DOHH2 (cell line): ENCODE results near the gene CPLX3.

Experiments
- H3F3A ChIP-seq: fragments of 200-600 bp; sonication (generic), shearing (Covaris generic); 2 replicates; pipeline ENCODE4 v1.6.0; 2016; ENCODE audit warnings: antibody characterized with exemption, mild to moderate bottlenecking; ENCODE audit not compliant: control insufficient read depth, insufficient read depth
- H3K27ac ChIP-seq: fragments of 200-600 bp; sonication (generic); 2 replicates; pipeline ENCODE4 v1.5.1; 2014; ENCODE audit warnings: low read depth, mild to moderate bottlenecking, low read length, moderate library complexity
- H3K27me3 ChIP-seq: fragments of 200-600 bp; sonication (generic); 2 replicates; pipeline ENCODE4 v1.6.1; 2014; ENCODE audit warnings: mild to moderate bottlenecking, low read length, mixed read lengths; ENCODE audit not compliant: control insufficient read depth
- H3K36me3 ChIP-seq: fragments of 200-600 bp; sonication (generic); 2 replicates; pipeline ENCODE4 v1.6.1; 2014; ENCODE audit warnings: mild to moderate bottlenecking, low read length, moderate library complexity, mixed read lengths; ENCODE audit not compliant: control insufficient read depth
- H3K4me1 ChIP-seq: fragments of 200-600 bp; sonication (generic); 2 replicates; pipeline ENCODE4 v1.6.1; 2014; ENCODE audit warnings: mild to moderate bottlenecking, low read length, mixed read lengths; ENCODE audit not compliant: control insufficient read depth
- H3K4me2 ChIP-seq: fragments of 200-600 bp; sonication (generic); 2 replicates; pipeline ENCODE4 v1.6.0; 2014; ENCODE audit warnings: mild to moderate bottlenecking, low read length, moderate library complexity
- H3K4me3 ChIP-seq: fragments of 200-600 bp; sonication (generic); 2 replicates; pipeline ENCODE4 v1.5.1; 2014; ENCODE audit warnings: mild to moderate bottlenecking, low read length, mixed read lengths
- H3K79me2 ChIP-seq: fragments of 200-600 bp; sonication (generic); 2 replicates; pipeline ENCODE4 v1.6.1; 2014; ENCODE audit warnings: mild to moderate bottlenecking, low read length, mixed read lengths; ENCODE audit not compliant: control insufficient read depth
- H3K9me2 ChIP-seq: fragments of 200-600 bp; sonication (generic); replicated peaks from 2 replicates; pipeline ENCODE4 v1.6.1; 2014; ENCODE audit warnings: mild to moderate bottlenecking, low read length, mixed read lengths; ENCODE audit not compliant: control insufficient read depth
- H3K9me3 ChIP-seq: fragments of 200-600 bp; sonication (generic); 2 replicates; pipeline ENCODE4 v1.6.1; 2014; ENCODE audit warnings: antibody characterized with exemption, low read length, mixed read lengths; ENCODE audit not compliant: control insufficient read depth, insufficient read depth
- H4K20me1 ChIP-seq: fragments of 200-600 bp; sonication (generic); 2 replicates; pipeline ENCODE4 v1.6.0; 2014; ENCODE audit warnings: low read depth, mild to moderate bottlenecking, antibody characterized with exemption, low read length, moderate library complexity; ENCODE audit not compliant: control insufficient read depth, insufficient read depth
- EZH2phosphoT487 ChIP-seq: fragments of 200-600 bp; sonication (generic); IDR thresholded peaks from 2 replicates; pipeline ENCODE4 v1.6.1; 2017; ENCODE audit warnings: borderline replicate concordance, mild to moderate bottlenecking, antibody characterized with exemption, low read length, moderate library complexity, mixed read lengths
- TF ChIP-seq, protein P1 (sequence below): fragments of 200-600 bp; sonication (generic); IDR thresholded peaks from one replicate; pipeline ENCODE4 v1.5.1; 2014; ENCODE audit warnings: antibody characterized with exemption, mild to moderate bottlenecking, low read depth, low read length; ENCODE audit not compliant: poor library complexity, severe bottlenecking

CPLX3 gene

DNA sequence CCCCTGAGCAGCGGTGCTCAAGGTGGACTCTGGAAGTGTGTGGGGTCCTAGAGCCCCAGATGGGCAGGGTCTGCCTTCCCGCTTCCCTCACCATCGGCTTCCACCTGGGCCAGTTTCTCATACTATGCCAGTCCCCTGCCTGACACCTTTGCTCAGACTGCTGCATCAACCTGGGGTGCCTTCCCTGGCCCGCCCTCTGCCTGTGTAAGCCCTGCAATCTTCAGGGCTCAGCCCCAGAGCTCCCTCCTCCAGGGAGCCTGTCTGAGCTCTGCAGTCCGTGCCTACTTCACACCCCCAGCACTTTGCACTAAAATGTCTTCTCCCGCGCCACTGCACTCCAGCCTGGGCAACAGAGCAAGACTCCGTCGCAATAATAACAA lies 31.5 kb upstream of the CPLX3 start:
- TF ChIP-seq EZH2phosphoT487 = no peak
- TF ChIP-seq, protein P1, sequence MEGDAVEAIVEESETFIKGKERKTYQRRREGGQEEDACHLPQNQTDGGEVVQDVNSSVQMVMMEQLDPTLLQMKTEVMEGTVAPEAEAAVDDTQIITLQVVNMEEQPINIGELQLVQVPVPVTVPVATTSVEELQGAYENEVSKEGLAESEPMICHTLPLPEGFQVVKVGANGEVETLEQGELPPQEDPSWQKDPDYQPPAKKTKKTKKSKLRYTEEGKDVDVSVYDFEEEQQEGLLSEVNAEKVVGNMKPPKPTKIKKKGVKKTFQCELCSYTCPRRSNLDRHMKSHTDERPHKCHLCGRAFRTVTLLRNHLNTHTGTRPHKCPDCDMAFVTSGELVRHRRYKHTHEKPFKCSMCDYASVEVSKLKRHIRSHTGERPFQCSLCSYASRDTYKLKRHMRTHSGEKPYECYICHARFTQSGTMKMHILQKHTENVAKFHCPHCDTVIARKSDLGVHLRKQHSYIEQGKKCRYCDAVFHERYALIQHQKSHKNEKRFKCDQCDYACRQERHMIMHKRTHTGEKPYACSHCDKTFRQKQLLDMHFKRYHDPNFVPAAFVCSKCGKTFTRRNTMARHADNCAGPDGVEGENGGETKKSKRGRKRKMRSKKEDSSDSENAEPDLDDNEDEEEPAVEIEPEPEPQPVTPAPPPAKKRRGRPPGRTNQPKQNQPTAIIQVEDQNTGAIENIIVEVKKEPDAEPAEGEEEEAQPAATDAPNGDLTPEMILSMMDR = no peak
- Histone ChIP-seq H3K4me2 (peak overlapping the region; percentile 15; the same call in 1 of the 2 replicates), H3K36me3 (peaks cover 87% of the 10 kb centered on the region), H3K4me3 (no peak overlapping the region), H4K20me1 (peaks cover 48% of the 10 kb centered on the region), H3K27ac (peak overlapping the region; percentile 2; the same call in 1 of the 2 replicates), H3F3A (peaks cover 34% of the 10 kb centered on the region), H3K9me3 (no peaks in the 10 kb centered on the region), H3K79me2 (peaks cover 95% of the 10 kb centered on the region), H3K4me1 (peaks cover 95% of the 10 kb centered on the region), H3K9me2 (no peaks in the 10 kb centered on the region), H3K27me3 (no peaks in the 10 kb centered on the region)

DNA sequence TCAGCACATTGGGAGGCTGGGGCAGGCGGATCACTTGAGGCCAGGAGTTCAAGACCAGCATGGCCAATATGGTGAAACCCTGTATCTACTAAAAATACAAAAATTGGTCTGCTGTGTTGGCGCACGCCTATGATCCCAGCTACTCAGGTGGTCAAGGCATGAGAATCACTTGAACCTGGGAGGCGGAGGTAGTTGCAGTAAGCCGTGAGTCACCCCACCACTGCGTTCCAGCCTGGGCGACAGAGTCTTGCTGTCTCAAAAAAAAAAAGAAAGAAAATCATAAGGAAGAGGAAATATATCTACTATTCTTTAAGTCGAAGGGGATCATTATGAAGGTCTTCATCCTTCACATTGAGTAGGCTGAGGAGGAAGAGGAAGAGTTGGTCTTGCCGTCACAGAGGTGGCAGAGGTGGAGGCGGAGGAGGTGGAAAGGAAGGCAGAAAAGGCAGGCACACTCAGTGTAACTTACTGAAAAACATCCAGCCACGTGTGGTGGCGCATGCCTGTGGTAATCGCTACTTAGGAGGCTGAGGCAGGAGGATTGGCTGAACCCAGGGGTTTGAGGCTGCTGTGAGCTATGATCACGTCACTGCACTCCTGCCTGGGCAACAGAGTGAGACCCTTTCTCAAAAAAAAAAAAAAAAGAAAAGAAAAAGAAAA lies 30.3 kb upstream of the CPLX3 start:
- H3K4me1 ChIP-seq = peaks cover 89% of the 10 kb centered on the region
- H3K9me2 ChIP-seq = no peaks in the 10 kb centered on the region
- H3K36me3 ChIP-seq = peaks cover 87% of the 10 kb centered on the region
- H3K4me2 ChIP-seq = no peak overlapping the region
- peaks cover 27% of the 10 kb centered on the region for H3F3A ChIP-seq
- peaks cover 84% of the 10 kb centered on the region for H3K79me2 ChIP-seq
- H3K27me3 ChIP-seq = no peaks in the 10 kb centered on the region
- peaks cover 56% of the 10 kb centered on the region for H4K20me1 ChIP-seq
- TF ChIP-seq, protein P1 = no peak
- no peak for TF ChIP-seq EZH2phosphoT487
- H3K9me3 ChIP-seq = no peaks in the 10 kb centered on the region
- no peak overlapping the region for H3K27ac ChIP-seq
- no peak overlapping the region for H3K4me3 ChIP-seq

DNA sequence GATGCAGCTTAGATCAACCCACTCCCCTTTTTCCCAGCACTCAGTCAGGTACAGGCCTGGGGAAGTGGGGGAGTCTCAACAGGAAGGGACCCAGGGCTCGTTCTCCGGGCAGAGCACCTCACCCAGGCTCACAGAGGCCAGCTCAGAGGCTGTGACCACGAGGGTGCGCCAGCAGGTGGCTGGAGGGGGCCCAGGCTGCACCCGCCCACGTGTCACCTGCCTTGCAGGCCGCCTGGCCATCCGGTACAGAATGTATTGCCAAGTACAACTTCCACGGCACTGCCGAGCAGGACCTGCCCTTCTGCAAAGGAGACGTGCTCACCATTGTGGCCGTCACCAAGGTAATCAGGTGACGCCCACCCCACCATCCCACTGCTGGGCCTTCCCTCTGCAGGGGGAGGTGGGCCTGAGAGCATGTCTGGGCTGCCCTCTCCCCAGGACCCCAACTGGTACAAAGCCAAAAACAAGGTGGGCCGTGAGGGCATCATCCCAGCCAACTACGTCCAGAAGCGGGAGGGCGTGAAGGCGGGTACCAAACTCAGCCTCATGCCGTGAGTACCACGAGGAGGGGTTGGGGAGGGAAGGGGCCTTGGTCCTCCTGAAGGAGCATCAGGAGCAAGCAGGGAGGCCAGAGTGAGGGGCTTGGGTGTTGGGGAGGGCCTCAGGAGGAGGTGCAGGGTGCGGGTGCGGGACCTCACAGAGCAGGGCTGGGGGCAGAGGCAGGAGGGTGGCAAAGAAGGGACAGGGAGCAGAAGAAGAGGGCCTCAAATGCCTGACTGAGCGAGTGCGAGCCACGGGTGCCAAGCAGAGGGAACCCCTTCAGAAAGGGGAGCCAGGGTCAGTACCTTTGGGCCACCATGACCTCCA lies 27.8 kb upstream of the CPLX3 start:
- H4K20me1 ChIP-seq = peaks cover 47% of the 10 kb centered on the region
- no peak overlapping the region for H3K4me3 ChIP-seq
- H3K9me3 ChIP-seq = no peaks in the 10 kb centered on the region
- peak overlapping the region; percentile 18; the same call in 1 of the 2 replicates for H3K4me2 ChIP-seq
- H3K36me3 ChIP-seq = peaks cover 87% of the 10 kb centered on the region
- H3K27ac ChIP-seq = peak overlapping the region; percentile 40
- TF ChIP-seq, protein P1 = no peak
- TF ChIP-seq EZH2phosphoT487 = no peak
- H3K79me2 ChIP-seq = peaks cover 59% of the 10 kb centered on the region
- peaks cover 24% of the 10 kb centered on the region for H3F3A ChIP-seq
- no peaks in the 10 kb centered on the region for H3K9me2 ChIP-seq
- H3K4me1 ChIP-seq = peaks cover 64% of the 10 kb centered on the region
- H3K27me3 ChIP-seq = no peaks in the 10 kb centered on the region
